ENCODE results near the gene VEGFC.
A peak's percentile ranks its signal among the peaks of the same experiment; 100 is the strongest.

The VEGFC gene

GRCh38 chr4:176676901-176677300, 115.8 kb downstream of the VEGFC start:
- Histone ChIP-seq H3K9ac (ENCODE audit: low read length) (no peak overlapping the region), H3K27me3 (replicated peaks; ENCODE audit: control insufficient read depth, insufficient read depth, low read length) (no peaks in the 10 kb centered on the region), H3K36me3 (ENCODE audit: control insufficient read depth, insufficient read depth, low read length, severe bottlenecking) (no peaks in the 10 kb centered on the region), H3K4me3 (ENCODE audit: low read length) (no peak overlapping the region), H3K9me3 (ENCODE audit: control insufficient read depth, low read length) (no peaks in the 10 kb centered on the region), H3K4me1 (ENCODE audit: control insufficient read depth, insufficient read depth, low read length) (peaks cover 38% of the 10 kb centered on the region)
- DNase-seq (ENCODE audit: low read depth): no peak

GRCh38 chr4:176675810-176676209, 116.9 kb downstream of the VEGFC start:
- H3K4me1 ChIP-seq (ENCODE audit: control insufficient read depth, insufficient read depth, low read length): peaks cover 30% of the 10 kb centered on the region
- no peaks in the 10 kb centered on the region for H3K27me3 ChIP-seq (replicated peaks; ENCODE audit: control insufficient read depth, insufficient read depth, low read length)
- H3K9me3 ChIP-seq (ENCODE audit: control insufficient read depth, low read length): no peaks in the 10 kb centered on the region
- no peak overlapping the region for H3K9ac ChIP-seq (ENCODE audit: low read length)
- H3K36me3 ChIP-seq (ENCODE audit: control insufficient read depth, insufficient read depth, low read length, severe bottlenecking): no peaks in the 10 kb centered on the region
- DNase-seq (ENCODE audit: low read depth): no peak
- H3K4me3 ChIP-seq (ENCODE audit: low read length): no peak overlapping the region

GRCh38 chr4:176671532-176671931, 121.2 kb downstream of the VEGFC start:
- H3K9ac ChIP-seq (ENCODE audit: low read length): no peak overlapping the region
- no peaks in the 10 kb centered on the region for H3K27me3 ChIP-seq (replicated peaks; ENCODE audit: control insufficient read depth, insufficient read depth, low read length)
- no peak overlapping the region for H3K4me3 ChIP-seq (ENCODE audit: low read length)
- no peaks in the 10 kb centered on the region for H3K36me3 ChIP-seq (ENCODE audit: control insufficient read depth, insufficient read depth, low read length, severe bottlenecking)
- no peaks in the 10 kb centered on the region for H3K9me3 ChIP-seq (ENCODE audit: control insufficient read depth, low read length)
- H3K4me1 ChIP-seq (ENCODE audit: control insufficient read depth, insufficient read depth, low read length): peaks cover 5% of the 10 kb centered on the region
- DNase-seq (ENCODE audit: low read depth): no peak

- Histone ChIP-seq H3K9ac (ENCODE audit: low read length) (no peak overlapping the region), H3K27me3 (replicated peaks; ENCODE audit: control insufficient read depth, insufficient read depth, low read length) (no peaks in the 10 kb centered on the region), H3K4me1 (ENCODE audit: control insufficient read depth, insufficient read depth, low read length) (peaks cover 4% of the 10 kb centered on the region), H3K9me3 (ENCODE audit: control insufficient read depth, low read length) (no peaks in the 10 kb centered on the region), H3K4me3 (ENCODE audit: low read length) (no peak overlapping the region), H3K36me3 (ENCODE audit: control insufficient read depth, insufficient read depth, low read length, severe bottlenecking) (no peaks in the 10 kb centered on the region)
- DNase-seq (ENCODE audit: low read depth): peak; percentile 42
Observed at GRCh38 chr4:176668324-176668723, 124.4 kb downstream of the VEGFC start.

- H3K27me3 ChIP-seq (replicated peaks; ENCODE audit: control insufficient read depth, insufficient read depth, low read length): no peaks in the 10 kb centered on the region
- no peaks in the 10 kb centered on the region for H3K9me3 ChIP-seq (ENCODE audit: control insufficient read depth, low read length)
- H3K4me1 ChIP-seq (ENCODE audit: control insufficient read depth, insufficient read depth, low read length): peaks cover 4% of the 10 kb centered on the region
- no peak overlapping the region for H3K4me3 ChIP-seq (ENCODE audit: low read length)
- H3K36me3 ChIP-seq (ENCODE audit: control insufficient read depth, insufficient read depth, low read length, severe bottlenecking): no peaks in the 10 kb centered on the region
- no peak overlapping the region for H3K9ac ChIP-seq (ENCODE audit: low read length)
- no peak for DNase-seq (ENCODE audit: low read depth)
Observed at GRCh38 chr4:176664964-176665363, 127.8 kb downstream of the VEGFC start.

- H3K4me1 ChIP-seq (ENCODE audit: control insufficient read depth, insufficient read depth, low read length): no peaks in the 10 kb centered on the region
- H3K4me3 ChIP-seq (ENCODE audit: low read length): no peak overlapping the region
- no peaks in the 10 kb centered on the region for H3K9me3 ChIP-seq (ENCODE audit: control insufficient read depth, low read length)
- no peak overlapping the region for H3K9ac ChIP-seq (ENCODE audit: low read length)
- no peaks in the 10 kb centered on the region for H3K36me3 ChIP-seq (ENCODE audit: control insufficient read depth, insufficient read depth, low read length, severe bottlenecking)
- no peaks in the 10 kb centered on the region for H3K27me3 ChIP-seq (replicated peaks; ENCODE audit: control insufficient read depth, insufficient read depth, low read length)
- DNase-seq (ENCODE audit: low read depth): no peak
Observed at GRCh38 chr4:176660561-176660960, 132.2 kb downstream of the VEGFC start.

- Histone ChIP-seq H3K9ac (ENCODE audit: low read length) (no peak overlapping the region), H3K9me3 (ENCODE audit: control insufficient read depth, low read length) (no peaks in the 10 kb centered on the region), H3K36me3 (ENCODE audit: control insufficient read depth, insufficient read depth, low read length, severe bottlenecking) (no peaks in the 10 kb centered on the region), H3K4me3 (ENCODE audit: low read length) (no peak overlapping the region), H3K4me1 (ENCODE audit: control insufficient read depth, insufficient read depth, low read length) (peaks cover 11% of the 10 kb centered on the region), H3K27me3 (replicated peaks; ENCODE audit: control insufficient read depth, insufficient read depth, low read length) (no peaks in the 10 kb centered on the region)
- peak; percentile 30 for DNase-seq (ENCODE audit: low read depth)
Observed at GRCh38 chr4:176656108-176656507, 136.6 kb downstream of the VEGFC start.

- peak; percentile 16 for DNase-seq (ENCODE audit: low read depth)
- Histone ChIP-seq H3K9ac (ENCODE audit: low read length) (no peak overlapping the region), H3K4me3 (ENCODE audit: low read length) (no peak overlapping the region), H3K36me3 (ENCODE audit: control insufficient read depth, insufficient read depth, low read length, severe bottlenecking) (no peaks in the 10 kb centered on the region), H3K4me1 (ENCODE audit: control insufficient read depth, insufficient read depth, low read length) (peaks cover 11% of the 10 kb centered on the region), H3K27me3 (replicated peaks; ENCODE audit: control insufficient read depth, insufficient read depth, low read length) (no peaks in the 10 kb centered on the region), H3K9me3 (ENCODE audit: control insufficient read depth, low read length) (no peaks in the 10 kb centered on the region)
Observed at GRCh38 chr4:176654565-176655216, 138.0 kb downstream of the VEGFC start.

- H3K9ac ChIP-seq (ENCODE audit: low read length): peak overlapping the region; percentile 43
- H3K4me1 ChIP-seq (ENCODE audit: control insufficient read depth, insufficient read depth, low read length): peaks cover 11% of the 10 kb centered on the region
- no peaks in the 10 kb centered on the region for H3K9me3 ChIP-seq (ENCODE audit: control insufficient read depth, low read length)
- H3K27me3 ChIP-seq (replicated peaks; ENCODE audit: control insufficient read depth, insufficient read depth, low read length): no peaks in the 10 kb centered on the region
- DNase-seq (ENCODE audit: low read depth): peak; percentile 69
- H3K4me3 ChIP-seq (ENCODE audit: low read length): peak overlapping the region; percentile 53
- no peaks in the 10 kb centered on the region for H3K36me3 ChIP-seq (ENCODE audit: control insufficient read depth, insufficient read depth, low read length, severe bottlenecking)
Observed at GRCh38 chr4:176653401-176654220, 139.1 kb downstream of the VEGFC start.

- Histone ChIP-seq H3K4me3 (ENCODE audit: low read length) (no peak overlapping the region), H3K4me1 (ENCODE audit: control insufficient read depth, insufficient read depth, low read length) (no peaks in the 10 kb centered on the region), H3K9me3 (ENCODE audit: control insufficient read depth, low read length) (no peaks in the 10 kb centered on the region), H3K9ac (ENCODE audit: low read length) (no peak overlapping the region), H3K36me3 (ENCODE audit: control insufficient read depth, insufficient read depth, low read length, severe bottlenecking) (no peaks in the 10 kb centered on the region), H3K27me3 (replicated peaks; ENCODE audit: control insufficient read depth, insufficient read depth, low read length) (no peaks in the 10 kb centered on the region)
- no peak for DNase-seq (ENCODE audit: low read depth)
Observed at GRCh38 chr4:176646311-176646710, 146.4 kb downstream of the VEGFC start.

- Histone ChIP-seq H3K9ac (ENCODE audit: low read length) (no peak overlapping the region), H3K27me3 (replicated peaks; ENCODE audit: control insufficient read depth, insufficient read depth, low read length) (no peaks in the 10 kb centered on the region), H3K4me1 (ENCODE audit: control insufficient read depth, insufficient read depth, low read length) (no peaks in the 10 kb centered on the region), H3K9me3 (ENCODE audit: control insufficient read depth, low read length) (no peaks in the 10 kb centered on the region), H3K4me3 (ENCODE audit: low read length) (no peak overlapping the region), H3K36me3 (ENCODE audit: control insufficient read depth, insufficient read depth, low read length, severe bottlenecking) (no peaks in the 10 kb centered on the region)
- no peak for DNase-seq (ENCODE audit: low read depth)
Observed at GRCh38 chr4:176645246-176645960, 147.3 kb downstream of the VEGFC start.
